ENCODE results near the gene PRKAG2. TPM values are rescaled to one million over a fixed set of nuclear protein-coding genes. Genes with fewer than 3 reads are reported as not detected.

Gene PRKAG2
- total and polyA plus RNA-seq, 2 experiments from 2014 or later = 9.1 to 14.9 TPM

GRCh38 chr7:151840088-151840910, 36.6 kb downstream of the PRKAG2 start:
- Histone ChIP-seq H2AFZ (no peak overlapping the region), H3K27ac (ENCODE audit: low read depth) (no peak overlapping the region), H3K36me3 (ENCODE audit: insufficient read depth) (no peaks in the 10 kb centered on the region), H3F3A (replicated peaks; ENCODE audit: low read depth) (no peaks in the 10 kb centered on the region), H3K4me1 (ENCODE audit: insufficient read depth) (no peaks in the 10 kb centered on the region; the same call in 1 of the 2 replicates), H3K9me2 (ENCODE audit: insufficient read depth) (0 out of 2 replicates have a peak, but pooled peaks cover 2% of the 10 kb centered on the region), H3K79me2 (replicated peaks; ENCODE audit: insufficient read depth) (no peaks in the 10 kb centered on the region), H3K4me2 (no peak overlapping the region), H3K27me3 (ENCODE audit: insufficient read depth) (no peaks in the 10 kb centered on the region), H3K4me3 (no peak overlapping the region), H4K20me1 (replicated peaks; ENCODE audit: insufficient read depth) (no peaks in the 10 kb centered on the region)
- H3K9me3 Mint-ChIP-seq = no peaks in the 10 kb centered on the region
- ATAC-seq = no peak
- H3K4me1 Mint-ChIP-seq = peaks cover 23% of the 10 kb centered on the region
- TF ChIP-seq STAT1 (IDR thresholded peaks at IDR 0.05; ENCODE audit: unreplicated experiment) (no peak), NANOG (IDR thresholded peaks at IDR 0.05; ENCODE audit: borderline replicate concordance) (no peak), REST (IDR thresholded peaks at IDR 0.05; ENCODE audit: unreplicated experiment) (no peak), POLR2AphosphoS5 (IDR thresholded peaks at IDR 0.05; ENCODE audit: low read depth) (no peak), ETS1 (IDR thresholded peaks at IDR 0.05) (no peak), CTCF (conservative IDR thresholded peaks at IDR 0.05; ENCODE audit: low read depth in 2 of 2) (no peak)
- no peak for DNase-seq (ENCODE audit: low spot score)
- no peak overlapping the region for H3K27ac Mint-ChIP-seq
- peaks cover 5% of the 10 kb centered on the region for H3K27me3 Mint-ChIP-seq (ENCODE audit: insufficient read depth, low read depth, poor library complexity)
- H3K4me3 Mint-ChIP-seq = no peak overlapping the region
- H3K36me3 Mint-ChIP-seq (ENCODE audit: low read depth) = no peaks in the 10 kb centered on the region

- Histone ChIP-seq H3K4me2 (no peak overlapping the region), H3K4me3 (no peak overlapping the region), H3K4me1 (ENCODE audit: insufficient read depth) (no peaks in the 10 kb centered on the region; the same call in 1 of the 2 replicates), H4K20me1 (replicated peaks; ENCODE audit: insufficient read depth) (no peaks in the 10 kb centered on the region), H2AFZ (no peak overlapping the region), H3F3A (replicated peaks; ENCODE audit: low read depth) (no peaks in the 10 kb centered on the region), H3K79me2 (replicated peaks; ENCODE audit: insufficient read depth) (no peaks in the 10 kb centered on the region), H3K36me3 (ENCODE audit: insufficient read depth) (no peaks in the 10 kb centered on the region), H3K9me2 (ENCODE audit: insufficient read depth) (0 out of 2 replicates have a peak, but pooled peaks cover 2% of the 10 kb centered on the region), H3K27me3 (ENCODE audit: insufficient read depth) (no peaks in the 10 kb centered on the region), H3K27ac (ENCODE audit: low read depth) (no peak overlapping the region)
- no peaks in the 10 kb centered on the region for H3K9me3 Mint-ChIP-seq
- H3K27me3 Mint-ChIP-seq (ENCODE audit: insufficient read depth, low read depth, poor library complexity) = peaks cover 5% of the 10 kb centered on the region
- H3K4me1 Mint-ChIP-seq = peaks cover 23% of the 10 kb centered on the region
- no peak for ATAC-seq
- H3K27ac Mint-ChIP-seq = no peak overlapping the region
- no peak for DNase-seq (ENCODE audit: low spot score)
- H3K36me3 Mint-ChIP-seq (ENCODE audit: low read depth) = no peaks in the 10 kb centered on the region
- no peak overlapping the region for H3K4me3 Mint-ChIP-seq
- TF ChIP-seq ZNF462 (CRISPR knock-in tag; IDR thresholded peaks at IDR 0.05) (no peak), NANOG (IDR thresholded peaks at IDR 0.05; ENCODE audit: borderline replicate concordance) (no peak)
Observed at GRCh38 chr7:151839451-151839921, 37.4 kb downstream of the PRKAG2 start.
